Activated T-helper 9 cell treated with anti-CD3 and anti-CD28 coated beads, Interleukin-2, amount 50 U/mL, for 16 hours (primary cell): ENCODE results near the gene CAMK2A.

Experiments
- DNase-seq: peaks from one replicate; pipeline ENCODE4 v3.0.0-alpha.2; 2020; ENCODE audit warnings: low read depth

CAMK2A gene

GRCh38 chr5:150289551-150290390 lies at the start of gene CAMK2A:
TSS of gene CAMK2A (minus strand) at chr5:150289773. CDS start at chr5:150289625, 148 bp downstream.
- DNase-seq: no peak

GRCh38 chr5:150339165-150339564 lies 49.6 kb upstream of the CAMK2A start:
- DNase-seq: no peak

DNA sequence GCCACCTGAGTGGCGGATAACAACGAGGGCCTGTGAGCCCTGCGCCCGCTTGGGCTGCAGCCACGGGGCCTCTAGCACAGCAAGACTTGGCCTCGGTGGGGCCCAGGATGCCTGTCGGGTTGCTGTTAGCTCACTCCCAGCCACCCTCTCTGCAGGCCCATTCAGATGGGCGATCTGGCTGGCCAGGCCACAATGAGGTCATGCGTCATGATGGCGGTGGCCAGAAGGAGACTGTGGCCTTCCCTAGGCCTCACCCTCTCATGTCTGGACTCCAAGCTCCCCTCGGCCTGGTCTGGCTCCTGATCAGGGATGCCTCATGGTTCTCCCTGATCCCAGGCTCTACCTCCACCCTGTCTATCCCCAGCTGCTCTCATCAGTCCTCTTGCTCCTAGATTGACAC lies 49.0 kb upstream of the CAMK2A start:
- DNase-seq: no peak

GRCh38 chr5:150335778-150336177 lies 46.2 kb upstream of the CAMK2A start:
- no peak for DNase-seq

DNA sequence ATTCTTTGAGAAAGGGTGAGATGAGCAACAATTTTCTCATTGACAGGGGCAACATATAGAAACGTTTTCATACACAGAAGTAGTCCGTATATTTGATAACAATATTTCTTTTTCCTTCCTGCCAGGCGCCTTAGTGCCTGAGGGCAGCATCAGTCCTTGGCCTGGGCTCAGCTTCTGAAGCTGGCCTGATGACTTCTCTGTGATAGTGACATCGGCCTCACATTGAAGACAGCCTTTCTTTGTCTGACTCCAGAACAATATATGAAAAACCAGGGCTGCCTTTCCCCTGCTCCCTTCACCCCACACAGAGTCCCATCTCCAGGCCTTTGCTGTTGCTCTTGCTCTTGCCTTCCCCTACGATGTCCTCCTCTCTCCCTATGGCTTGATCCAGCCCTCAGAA lies 43.8 kb upstream of the CAMK2A start:
- no peak for DNase-seq

GRCh38 chr5:150329881-150330876 lies 40.6 kb upstream of the CAMK2A start:
- no peak for DNase-seq

GRCh38 chr5:150329038-150329437 lies 39.5 kb upstream of the CAMK2A start:
- DNase-seq: no peak

GRCh38 chr5:150328515-150328914 lies 38.9 kb upstream of the CAMK2A start:
- no peak for DNase-seq

- DNase-seq: no peak
These were observed 37.6 kb upstream of the CAMK2A start for GRCh38 chr5:150327139-150327538.

DNA sequence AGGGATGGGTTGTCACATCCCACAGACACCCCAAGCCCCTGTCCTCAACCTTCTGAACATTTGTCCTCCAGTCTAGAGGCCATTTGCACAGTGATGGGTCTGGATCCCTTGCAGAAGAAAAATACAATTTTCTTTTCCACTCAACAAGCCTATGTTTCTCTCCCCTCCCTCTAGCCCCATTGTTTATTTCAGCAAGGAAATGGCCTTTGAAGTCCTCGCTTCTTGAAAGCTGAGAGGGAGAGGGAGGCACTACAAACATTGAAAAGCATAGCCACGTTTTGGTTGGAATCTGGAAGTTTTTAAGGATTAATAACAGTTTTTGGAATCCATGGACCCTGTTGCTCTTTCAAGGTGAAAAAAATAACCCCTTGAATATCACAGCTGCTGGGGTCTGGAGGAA lies 37.1 kb upstream of the CAMK2A start:
- no peak for DNase-seq

DNA sequence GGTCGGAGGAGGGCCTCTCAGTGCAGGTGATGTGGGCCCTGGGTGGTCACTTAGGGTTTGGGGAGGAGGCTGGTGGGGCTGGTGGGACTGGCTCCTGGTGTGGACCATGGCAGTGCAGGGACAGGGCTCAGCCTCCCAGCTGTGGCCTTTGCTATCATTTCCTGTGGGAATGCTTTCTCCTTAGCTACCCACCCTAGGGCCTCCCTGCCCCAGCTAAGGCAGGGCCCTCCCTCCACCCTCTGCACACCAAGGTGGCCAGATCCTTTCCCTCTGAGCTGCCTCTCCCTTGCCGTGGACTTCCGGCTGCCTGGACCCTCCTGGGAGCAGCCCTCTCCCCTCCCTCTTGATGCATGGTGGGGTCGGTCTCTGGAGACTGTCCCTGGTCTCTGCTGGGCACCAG lies 35.9 kb upstream of the CAMK2A start:
- no peak for DNase-seq

DNA sequence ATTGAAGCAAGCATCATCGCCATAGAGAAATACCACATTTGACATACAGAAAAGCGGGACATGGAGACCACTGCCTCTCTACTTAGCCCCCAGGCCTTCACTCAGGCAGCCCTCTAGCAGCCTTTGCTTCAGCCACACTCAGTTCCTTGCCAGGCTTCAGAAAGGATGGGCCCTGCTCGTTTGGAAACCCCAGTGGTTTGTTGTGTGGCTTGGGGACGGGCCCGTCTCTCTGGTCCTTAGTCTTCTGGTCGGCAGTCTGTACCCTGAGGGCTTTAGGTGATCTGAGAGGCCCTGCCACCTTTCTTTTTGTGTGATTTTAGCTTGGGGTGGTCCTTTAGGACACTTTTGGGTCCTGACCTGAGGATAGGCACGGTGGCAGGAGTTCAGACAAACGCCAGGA lies 34.2 kb upstream of the CAMK2A start:
- no peak for DNase-seq

DNA sequence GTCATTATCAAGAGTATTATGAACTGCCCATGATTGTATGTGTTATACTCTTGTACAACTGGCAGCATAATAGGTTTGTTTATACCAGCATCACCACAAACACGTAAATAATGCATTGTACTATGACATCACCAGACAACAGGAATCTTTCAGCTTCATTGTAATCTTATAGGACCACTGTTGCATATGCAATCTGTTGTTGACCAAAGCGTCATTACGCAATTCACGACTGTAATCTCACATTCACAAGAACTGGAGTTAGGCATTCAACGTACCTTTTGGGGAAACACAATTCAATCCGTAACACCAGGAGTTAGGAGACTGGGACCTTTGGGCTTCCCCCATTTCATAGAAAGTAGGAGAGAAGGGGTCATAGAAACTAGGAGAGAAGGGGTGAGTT lies 33.5 kb upstream of the CAMK2A start:
- DNase-seq: no peak

- no peak for DNase-seq
These were observed 32.6 kb upstream of the CAMK2A start for GRCh38 chr5:150322202-150322601.

GRCh38 chr5:150321784-150322183 lies 32.2 kb upstream of the CAMK2A start:
- DNase-seq: no peak

- DNase-seq: no peak
These were observed 31.6 kb upstream of the CAMK2A start for GRCh38 chr5:150321211-150321610.

- DNase-seq: no peak
These were observed 30.6 kb upstream of the CAMK2A start for GRCh38 chr5:150320044-150320613.

- no peak for DNase-seq
These were observed 29.9 kb upstream of the CAMK2A start for GRCh38 chr5:150319484-150319790.

- DNase-seq: no peak
These were observed 29.3 kb upstream of the CAMK2A start for GRCh38 chr5:150318613-150319483.

DNA sequence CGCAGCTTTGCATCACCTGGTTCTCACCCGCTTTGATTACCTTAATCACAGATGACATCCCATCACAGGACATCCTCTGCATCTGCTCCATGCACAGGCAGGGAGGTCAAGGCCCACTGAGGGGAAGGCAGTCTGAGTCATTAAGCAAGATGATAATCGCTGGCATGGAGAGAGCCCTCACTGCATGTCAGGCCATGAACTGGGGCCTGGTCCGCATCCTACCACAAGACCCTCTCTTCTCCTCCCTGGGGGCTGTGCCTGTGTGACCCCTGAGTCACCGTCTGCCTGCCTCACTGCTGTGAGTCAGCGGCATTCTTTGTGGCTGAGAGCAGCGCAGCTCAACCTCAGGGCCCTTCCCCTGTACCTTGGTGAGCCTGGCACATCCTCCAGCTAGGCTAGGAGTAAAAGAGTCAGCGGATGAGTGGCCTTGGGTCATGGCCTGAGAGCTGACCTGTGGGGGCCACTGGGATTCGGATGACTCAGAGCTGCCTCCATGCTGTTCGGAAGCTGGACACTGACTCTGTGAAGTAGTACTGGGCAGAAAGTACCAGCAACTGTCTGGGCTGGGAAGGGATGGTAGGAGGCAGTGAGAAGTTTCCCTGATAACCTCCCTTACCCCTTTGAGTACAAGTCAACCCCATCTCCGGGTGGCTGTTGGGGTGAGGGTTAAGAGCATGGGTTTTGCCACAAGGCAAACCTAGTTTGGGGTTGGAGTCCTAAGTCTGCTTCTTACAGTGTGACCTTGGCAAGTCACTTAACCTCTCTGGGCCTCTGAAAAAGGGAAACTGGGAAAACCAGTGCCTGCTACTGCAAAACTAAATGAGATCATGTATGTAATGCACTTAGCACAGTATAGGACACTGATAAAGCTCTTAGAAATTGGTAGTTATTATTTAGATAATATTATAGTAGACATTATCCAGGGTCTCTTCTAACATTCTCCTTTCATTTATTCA lies 27.8 kb upstream of the CAMK2A start:
- DNase-seq: no peak

DNA sequence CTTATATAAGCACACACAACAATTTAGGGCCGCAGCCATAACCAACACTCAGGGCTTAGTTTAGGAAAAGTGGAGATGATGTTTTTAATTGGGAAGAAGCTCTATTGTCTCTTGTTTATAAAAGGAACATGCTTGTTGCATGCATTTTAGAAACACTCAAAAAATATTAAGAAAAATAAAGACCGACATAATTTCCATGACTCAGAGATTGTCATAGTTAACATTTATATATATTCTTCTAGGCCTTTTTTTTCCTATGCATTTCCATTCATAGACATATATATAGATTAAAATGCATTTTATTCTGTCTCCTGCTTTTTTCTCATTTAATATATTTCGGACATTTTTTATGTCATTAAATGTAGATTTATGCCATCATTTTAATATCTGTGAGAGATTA lies 26.7 kb upstream of the CAMK2A start:
- DNase-seq: no peak
